Measurements from ENCODE around the gene ABRACL.

- TF ChIP-seq TARDBP (IDR thresholded peaks at IDR 0.05) (no peak), FOXK2 (IDR thresholded peaks at IDR 0.05) (no peak), FOXA1 (IDR thresholded peaks at IDR 0.05) (no peak), BHLHE40 (IDR thresholded peaks at IDR 0.05; ENCODE audit: borderline replicate concordance) (no peak), CTBP1 (IDR thresholded peaks at IDR 0.05; ENCODE audit: borderline replicate concordance) (no peak), L3MBTL2 (conservative IDR thresholded peaks at IDR 0.05) (no peak), ZNF384 (IDR thresholded peaks at IDR 0.05) (no peak), FOXM1 (IDR thresholded peaks at IDR 0.05; ENCODE audit: borderline replicate concordance) (no peak), SUZ12 (IDR thresholded peaks at IDR 0.05) (no peak), NFRKB (IDR thresholded peaks at IDR 0.05) (no peak), HDGF (IDR thresholded peaks at IDR 0.05; ENCODE audit: borderline replicate concordance) (no peak), SP1 (IDR thresholded peaks at IDR 0.05) (no peak), ARNT (IDR thresholded peaks at IDR 0.05) (no peak)
Measured at GRCh38 chr6:139047677-139048076, 19.1 kb downstream of the ABRACL start.

All from HEK293T (cell line).